Measurements from ENCODE around the gene PROKR2. TPM values are rescaled to one million over a fixed set of nuclear protein-coding genes. Genes with fewer than 3 reads are reported as not detected.

PROKR2 gene
- total RNA-seq, 4 donors from 2014 or later = not detected

DNA sequence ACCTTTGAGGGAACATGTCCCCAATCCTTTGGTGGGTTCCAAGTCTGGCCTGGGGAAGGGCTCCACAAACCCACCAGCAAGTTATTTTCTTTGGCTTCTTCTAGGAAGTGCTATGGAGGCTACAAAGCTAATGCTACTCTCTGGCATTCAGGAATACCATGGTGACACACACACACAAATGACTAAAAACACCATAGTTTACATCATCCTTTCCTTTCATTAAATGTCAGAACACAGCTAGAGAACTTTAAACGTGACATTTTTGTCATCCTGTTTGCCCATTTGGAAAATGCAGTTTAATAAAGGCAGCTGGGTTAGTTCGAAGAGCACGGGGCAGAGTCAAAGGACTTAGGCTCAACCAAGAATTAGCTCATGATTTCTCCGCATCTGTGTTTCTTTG is 40.2 kb upstream of the PROKR2 start:
- DNase-seq (ENCODE audit: low spot score) (no peak), ATAC-seq (ENCODE audit: low FRiP score) (no peak)
- TF ChIP-seq CTCF (IDR thresholded peaks at IDR 0.05) = no peak

- TF ChIP-seq CTCF (IDR thresholded peaks at IDR 0.05) = no peak
- DNase-seq (ENCODE audit: low spot score) (no peak), ATAC-seq (ENCODE audit: low FRiP score) (no peak)
Measured at GRCh38 chr20:5354901-5355300, 38.1 kb upstream of the PROKR2 start.

DNA sequence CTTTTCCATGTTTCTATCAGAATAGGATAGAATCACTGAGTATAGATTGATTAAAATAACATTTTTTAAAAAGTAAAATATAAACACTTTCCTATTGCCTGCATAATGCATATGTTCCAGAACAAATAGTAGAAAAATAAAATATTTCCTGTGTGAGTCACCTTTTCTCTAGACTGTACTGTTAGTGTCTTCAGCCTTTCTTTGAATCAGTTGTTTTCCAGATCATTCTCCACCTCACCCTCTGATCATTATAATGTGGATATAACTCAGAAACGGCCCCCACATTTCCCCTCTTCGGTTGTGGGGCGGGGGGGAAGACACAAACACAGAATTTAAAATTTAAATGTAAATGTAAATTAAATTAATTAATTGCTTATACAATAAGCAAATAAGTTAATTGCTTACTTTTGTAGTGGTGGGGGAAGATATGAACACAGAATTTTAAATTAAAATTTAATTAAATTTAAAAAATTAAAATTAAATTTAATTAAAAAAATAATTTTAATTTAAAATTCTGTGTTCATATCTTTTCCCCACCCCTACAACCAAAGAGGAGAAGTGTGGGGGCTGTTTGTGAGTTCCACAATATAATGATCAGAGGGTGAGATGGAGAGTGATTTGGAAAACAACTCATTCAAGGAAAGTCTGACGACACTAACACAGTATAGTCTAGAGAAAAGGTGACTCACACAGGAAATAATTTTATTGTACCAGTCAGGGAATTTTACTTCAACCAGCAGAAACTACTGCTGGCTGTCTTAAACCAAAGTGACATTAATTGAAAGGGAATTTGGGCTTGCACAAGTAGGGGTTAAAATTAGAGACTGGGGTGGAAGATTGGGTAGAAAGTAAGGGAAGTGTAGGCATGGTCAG is 37.1 kb upstream of the PROKR2 start:
- no peak for DNase-seq (ENCODE audit: low spot score)
- no peak for TF ChIP-seq CTCF (IDR thresholded peaks at IDR 0.05)
- no peak for ATAC-seq (ENCODE audit: low FRiP score)

DNA sequence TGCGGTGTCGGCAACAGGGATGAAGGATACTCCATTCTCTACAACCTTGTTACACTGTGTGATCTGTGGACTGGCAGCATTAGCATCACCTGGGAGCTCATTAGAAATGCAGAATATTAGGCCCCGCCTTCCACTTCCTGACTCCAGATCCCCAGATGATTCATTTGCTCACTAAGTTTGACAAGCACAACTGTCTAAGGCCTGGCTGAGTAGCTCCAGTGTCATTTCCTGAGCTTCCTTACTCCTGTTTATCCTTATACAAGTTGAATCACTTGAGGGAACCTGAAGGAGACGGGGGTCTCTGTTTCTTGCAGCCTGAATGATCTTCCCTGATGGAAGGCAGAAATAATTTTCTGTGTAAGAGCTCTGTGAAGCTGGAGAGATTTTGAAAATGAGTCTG is 32.7 kb upstream of the PROKR2 start:
- DNase-seq (ENCODE audit: low spot score) (no peak), ATAC-seq (ENCODE audit: low FRiP score) (no peak)
- no peak for TF ChIP-seq CTCF (IDR thresholded peaks at IDR 0.05)

GRCh38 chr20:5342021-5342420 is 25.3 kb upstream of the PROKR2 start:
- no peak for TF ChIP-seq CTCF (IDR thresholded peaks at IDR 0.05)
- DNase-seq (ENCODE audit: low spot score) = no peak
- no peak for ATAC-seq (ENCODE audit: low FRiP score)

DNA sequence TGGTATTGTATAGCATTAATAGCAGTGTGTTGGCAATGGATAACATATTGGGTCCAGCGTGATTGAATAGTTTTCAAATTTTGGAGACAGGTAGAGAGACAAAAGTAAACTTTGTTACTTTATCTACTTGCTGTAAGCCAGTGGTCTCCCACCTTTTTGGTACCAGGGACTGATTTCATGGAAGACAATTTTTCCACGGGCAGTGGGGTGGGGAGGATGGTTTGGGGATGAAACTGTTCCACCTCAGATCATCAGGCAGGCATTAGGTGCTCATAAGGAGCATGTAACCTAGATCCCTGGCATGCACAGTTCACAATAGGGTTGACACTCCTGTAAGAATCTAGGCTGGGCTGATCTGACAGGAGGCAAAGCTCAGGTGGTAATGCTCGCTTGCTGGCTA is 14.6 kb upstream of the PROKR2 start:
- ATAC-seq (ENCODE audit: low FRiP score) = no peak
- no peak for DNase-seq (ENCODE audit: low spot score)
- no peak for TF ChIP-seq CTCF (IDR thresholded peaks at IDR 0.05)

GRCh38 chr20:5328268-5328667 is 11.5 kb upstream of the PROKR2 start:
- no peak for DNase-seq (ENCODE audit: low spot score)
- TF ChIP-seq CTCF (IDR thresholded peaks at IDR 0.05) = no peak
- ATAC-seq (ENCODE audit: low FRiP score) = no peak
